Posterior vena cava (tissue), 2 donors: ENCODE data around the gene CABP1. TPM values are rescaled to one million over a fixed set of nuclear protein-coding genes. Genes with fewer than 3 reads are reported as not detected.
"Not testable (repeated sequence)": the region's sequence is repeated elsewhere in the genome, so short reads cannot be mapped to it uniquely, and the experiment has no call there.

Source experiments
- DNase-seq: peaks from one replicate; pipeline ENCODE4 v3.0.0-alpha.2; 2020; ENCODE audit warnings: low spot score
- intact Hi-C, 2 donors: fragments of 100-400 bp; cut with DNase I; formaldehyde crosslinking; loops; one replicate each; pipeline versions ENCODE4 v1.14.1 to v1.14.2; 2022 to 2023
- long read RNA-seq, 2 donors: library from polyadenylated mRNA; unstranded; transcript quantifications; one replicate each; pipeline ENCODE4 v2.0.0, GENCODE V29; 2020 to 2021
- total RNA-seq, 2 donors: library from RNA; stranded (reverse); fragmentation: NEBNext Ultra II Directional; extraction: Animal tissue kit (Norgen Biotek cat#: 25700); gene quantifications; one replicate each; pipeline ENCODE4 v1.2.1, GENCODE V29; 2021
- donor health status: DM: yes; HTN: yes; CAD: no.
- donor health status: DM: yes; HTN: yes; CAD: no.

Gene CABP1
- 1 to 10 TPM; 3.3 to 5.5 TPM for total RNA-seq
- long read RNA-seq, donor 1, partial matches to known transcripts = 0 of 1 reads
- long read RNA-seq, donor 1, other reads (novel, unspliced or antisense) = 1 of 1 reads
- long read RNA-seq, donor 2, transcript CABP1-201 (7 exons, 1,369 nt) = major isoform, 5 of 8 reads
- long read RNA-seq, donor 2, partial matches to known transcripts = 0 of 8 reads
- long read RNA-seq, donor 2, other reads (novel, unspliced or antisense) = 3 of 8 reads

- intact Hi-C loops = loop anchor here (5.0 to 10.0 kb wide), 2 partner anchors 335 to 407 kb away; partner anchors contain the start of gene HNF1A (in 2 of the 2)
- no peak for DNase-seq
Observed at GRCh38 chr12:120639771-120640721, at the start of gene CABP1. Gene CABP1, plus strand, starts transcription at chr12:120640626. Its CDS starts 60 bp downstream, at chr12:120640686.

DNA sequence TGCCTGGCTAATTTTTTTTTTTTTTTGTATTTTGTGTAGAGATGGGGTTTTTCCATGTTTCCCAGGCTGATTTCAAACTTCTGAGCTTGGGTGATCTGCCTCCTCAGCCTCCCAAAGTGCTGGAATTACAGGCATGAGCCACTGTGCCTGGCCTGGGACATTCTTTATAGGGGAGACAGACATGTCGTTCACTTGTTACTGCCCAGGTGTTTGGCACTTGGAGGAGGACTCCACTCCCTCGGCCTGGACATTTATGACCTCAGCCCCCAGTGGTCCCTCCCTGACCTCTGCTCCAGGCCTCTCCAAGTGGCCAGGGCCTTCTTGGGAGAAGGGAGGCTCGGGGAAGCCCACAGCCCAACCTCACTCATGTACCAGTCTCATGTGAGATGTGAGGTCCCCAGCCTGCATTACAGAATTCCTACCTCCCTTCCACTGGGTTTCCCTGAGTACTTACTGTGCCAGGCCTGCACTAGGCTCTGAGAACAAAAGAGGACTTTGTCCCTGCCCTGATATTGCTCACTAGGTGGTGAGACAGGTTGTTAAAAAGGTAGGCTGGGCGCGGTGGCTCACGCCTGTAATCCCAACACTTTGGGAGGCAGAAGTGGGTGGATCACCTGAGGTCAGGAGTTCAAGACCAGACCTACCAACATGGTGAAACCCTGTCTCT is 49.6 kb upstream of the CABP1 start:
- DNase-seq = no peak
- intact Hi-C loops = no loop called here

GRCh38 chr12:120592121-120593049 is 48.0 kb upstream of the CABP1 start:
- intact Hi-C loops = no loop called here
- no peak for DNase-seq

DNA sequence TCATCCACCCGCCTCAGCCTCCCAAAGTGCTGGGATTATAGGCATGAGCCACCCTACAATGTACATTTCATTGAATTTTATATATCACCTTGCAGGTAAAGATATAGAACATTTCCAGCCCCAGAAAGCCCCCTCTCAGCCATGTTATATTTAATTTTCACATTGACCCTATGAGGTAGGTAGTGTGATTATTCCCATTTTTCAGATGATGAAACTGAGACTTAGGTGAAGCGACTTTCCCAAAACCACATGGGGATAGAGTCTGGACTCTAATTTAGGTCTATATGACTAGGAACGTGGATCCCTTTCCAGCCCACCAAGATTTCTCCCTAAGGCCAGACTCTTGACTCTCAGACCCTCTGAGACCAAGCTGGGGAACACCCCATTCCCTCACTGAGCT is 43.5 kb upstream of the CABP1 start:
- intact Hi-C loops = no loop called here
- DNase-seq = peak; percentile 34

DNA sequence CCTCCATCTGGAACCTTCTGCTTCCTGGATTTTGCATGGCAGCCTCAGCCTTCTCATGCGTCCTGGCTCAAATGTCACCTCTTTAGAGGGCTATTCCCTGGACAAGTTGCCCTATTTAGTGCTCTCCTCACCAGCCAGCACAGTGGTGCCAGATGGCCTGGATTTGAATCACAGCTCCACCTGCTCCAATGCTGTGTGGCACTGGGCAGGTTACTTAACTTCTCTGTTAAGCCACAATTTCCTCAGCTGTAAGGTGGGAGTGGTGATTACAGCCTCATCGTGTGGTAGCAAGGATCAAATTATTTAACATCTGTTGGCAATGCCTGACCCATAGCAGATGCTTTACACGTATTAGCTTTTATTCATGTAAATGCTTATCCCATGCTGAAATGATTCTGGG is 42.6 kb upstream of the CABP1 start:
- intact Hi-C loops = no loop called here
- peak; percentile 34 for DNase-seq

GRCh38 chr12:120598674-120599463 is 41.6 kb upstream of the CABP1 start:
- intact Hi-C loops = no loop called here
- DNase-seq = no peak

DNA sequence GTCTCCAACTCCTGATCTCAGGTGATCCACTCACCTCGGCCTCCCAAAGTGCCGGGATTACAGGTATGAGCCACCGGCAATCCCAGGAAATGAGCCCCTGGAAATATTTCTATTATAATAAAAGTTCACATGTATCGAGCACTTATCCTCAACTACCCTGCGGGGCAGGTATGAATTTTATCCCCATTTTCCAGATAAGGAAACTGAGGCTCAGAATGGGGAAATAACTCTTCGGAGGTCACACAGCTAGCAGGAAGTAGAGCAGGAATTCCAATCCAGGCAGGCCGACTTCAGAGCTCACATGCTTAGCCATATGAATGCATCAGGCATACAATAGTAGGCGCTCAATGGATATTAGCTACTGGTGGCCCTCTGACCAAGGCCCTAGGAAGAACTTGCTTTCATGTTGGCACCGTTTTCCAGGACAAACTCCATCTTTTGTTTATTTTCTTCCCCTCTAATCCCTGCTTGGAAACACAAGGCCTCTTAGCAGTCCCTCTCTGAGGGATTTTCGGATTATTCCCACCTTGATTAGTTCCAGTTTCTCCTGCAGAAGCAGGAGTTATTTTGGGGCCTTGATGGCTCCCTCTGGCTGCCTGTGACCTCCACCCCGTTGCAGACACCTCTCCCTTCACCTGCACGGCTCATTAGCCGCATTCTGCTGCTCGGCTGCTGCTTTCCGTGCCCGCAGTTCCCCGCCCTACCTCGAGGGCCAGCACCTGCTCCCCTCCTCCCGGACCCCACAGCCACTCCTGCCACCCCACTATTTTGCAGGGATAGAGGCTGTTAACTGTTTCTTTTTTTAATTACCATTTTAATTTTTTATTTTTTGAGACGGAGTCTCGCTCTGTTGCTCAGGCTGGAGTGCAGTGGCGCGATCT is 40.5 kb upstream of the CABP1 start:
- intact Hi-C loops = no loop called here
- no peak for DNase-seq

DNA sequence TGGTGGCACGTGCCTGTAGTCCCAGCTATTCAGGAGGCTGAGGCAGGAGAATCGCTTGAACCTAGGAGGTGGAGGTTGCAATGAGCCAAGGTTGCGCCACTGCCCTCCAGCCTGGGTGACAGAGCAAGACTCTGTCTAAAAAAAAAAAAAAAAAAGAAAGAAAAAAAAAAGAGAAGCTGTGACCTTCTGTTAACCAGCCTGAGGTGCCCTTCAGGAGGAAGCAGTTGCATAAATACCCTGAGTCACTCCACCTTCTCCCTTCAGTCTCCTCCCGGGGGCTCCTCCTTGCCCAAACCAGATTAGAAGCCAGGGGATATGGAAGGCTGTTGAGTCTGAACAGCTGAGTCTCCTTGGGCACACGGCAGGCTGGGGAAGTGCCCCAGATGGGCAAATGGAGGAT is 38.0 kb upstream of the CABP1 start:
- intact Hi-C loops, DNase-seq: not testable (repeated sequence)

- intact Hi-C loops = no loop called here
- no peak for DNase-seq
Observed at GRCh38 chr12:120610560-120610959, 29.9 kb upstream of the CABP1 start.

DNA sequence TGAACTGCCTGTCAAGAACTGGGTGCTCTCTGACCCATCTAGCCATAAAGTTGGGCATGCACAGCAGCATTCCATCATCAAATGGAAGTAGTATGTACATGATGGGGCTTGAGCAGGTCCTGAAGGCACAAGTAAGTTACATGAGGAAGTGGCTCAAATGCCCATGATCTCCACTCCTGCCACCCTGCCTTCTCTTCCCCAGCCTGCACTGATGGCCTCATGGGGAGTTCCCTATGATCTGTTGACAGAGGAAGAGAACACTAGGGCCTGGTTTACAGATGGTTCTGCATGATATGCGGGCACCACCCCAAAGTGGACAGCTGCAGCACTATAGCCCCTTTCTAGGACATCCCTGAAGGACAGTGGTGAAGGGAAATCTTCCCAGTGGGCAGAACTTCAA is 28.9 kb upstream of the CABP1 start:
- intact Hi-C loops, DNase-seq: not testable (repeated sequence)

DNA sequence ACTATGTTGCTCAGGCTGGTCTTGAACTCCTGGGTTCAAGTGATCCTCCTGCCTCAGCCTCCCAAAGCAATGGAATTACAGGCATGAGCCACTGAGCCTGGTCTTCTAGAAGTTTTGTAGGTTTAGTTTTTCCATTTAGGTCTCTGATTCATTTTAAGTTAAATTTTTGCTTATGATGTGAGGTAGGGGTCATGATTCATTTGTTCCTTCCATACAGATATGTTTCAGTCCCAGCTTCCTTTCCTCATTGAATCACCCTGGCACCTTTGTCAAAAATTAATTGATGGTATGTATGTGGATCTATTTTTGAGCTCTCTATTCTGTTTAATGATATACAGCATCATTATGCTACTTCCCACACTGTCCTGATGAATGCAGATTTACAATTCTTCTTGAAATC is 25.6 kb upstream of the CABP1 start:
- no peak for DNase-seq
- intact Hi-C loops = no loop called here

DNA sequence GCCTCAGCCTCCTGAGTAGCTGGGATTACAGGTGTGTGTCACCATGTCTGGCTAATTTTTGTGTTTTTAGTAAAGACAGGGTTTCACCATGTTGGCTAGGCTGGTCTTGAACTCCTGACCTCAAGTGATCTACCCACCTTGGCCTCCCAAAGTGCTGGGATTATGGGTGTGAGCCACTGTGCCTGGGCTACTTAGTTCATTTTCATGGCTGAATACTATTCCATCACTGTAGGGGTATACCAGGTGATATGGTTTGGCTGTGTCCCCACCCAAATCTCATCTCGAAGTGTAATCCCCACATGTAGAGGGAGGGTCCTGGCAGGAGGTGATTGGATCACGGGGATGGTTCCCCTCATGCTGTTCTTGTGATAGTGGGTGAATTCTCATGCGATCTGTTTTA is 23.2 kb upstream of the CABP1 start:
- intact Hi-C loops = not testable (repeated sequence)

GRCh38 chr12:120617767-120618166 is 22.7 kb upstream of the CABP1 start:
- intact Hi-C loops, DNase-seq: not testable (repeated sequence)

More for the DNA sequence above, 23.2 kb upstream of the CABP1 start:
- DNase-seq = not testable (repeated sequence)

GRCh38 chr12:120618954-120619615 is 21.3 kb upstream of the CABP1 start:
- intact Hi-C loops = no loop called here
- DNase-seq = no peak

- no peak for DNase-seq
- intact Hi-C loops = no loop called here
Observed at GRCh38 chr12:120620624-120621023, 19.8 kb upstream of the CABP1 start.

DNA sequence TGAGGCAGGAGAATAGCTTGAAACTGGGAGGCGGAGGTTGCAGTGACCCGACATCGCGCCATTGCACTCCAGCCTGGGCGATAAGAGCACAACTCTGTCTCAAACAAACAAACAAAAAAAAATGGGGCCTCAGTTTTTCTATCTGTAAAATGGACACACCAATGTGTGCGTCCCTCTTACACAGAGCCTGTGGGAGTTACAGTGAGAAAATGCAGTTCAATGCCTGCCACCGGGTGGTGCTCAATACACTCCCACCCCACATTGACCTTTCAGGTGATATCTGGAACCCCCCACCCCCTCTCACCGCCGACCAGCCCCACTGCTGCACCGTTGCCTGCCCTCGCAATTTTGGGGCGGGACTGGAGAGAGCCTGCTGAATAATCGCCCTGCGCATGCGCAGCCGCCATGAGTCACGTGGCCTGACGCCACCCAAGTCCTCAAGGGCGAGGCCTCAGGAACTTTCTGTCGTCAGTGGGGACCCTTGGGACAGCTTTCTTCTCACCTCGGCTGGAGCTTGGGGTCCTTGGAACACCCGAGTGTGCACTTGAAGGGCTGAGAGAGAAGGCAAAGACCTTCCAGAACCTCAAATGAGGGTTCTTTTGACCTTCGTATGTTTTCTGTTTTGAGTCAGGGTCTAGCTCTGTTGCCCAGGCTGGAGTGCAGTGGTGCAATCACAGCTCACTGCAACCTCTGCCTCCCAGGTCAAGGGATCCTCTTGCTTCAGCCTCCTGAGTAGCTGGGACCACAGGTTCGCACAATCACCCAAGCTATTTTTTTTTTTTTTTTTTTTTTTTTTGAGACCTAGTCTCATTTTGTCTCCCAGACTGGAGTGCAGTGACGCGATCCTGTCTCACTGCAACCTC is 14.6 kb upstream of the CABP1 start:
- DNase-seq = no peak
- intact Hi-C loops = no loop called here
